Tibial artery (tissue), 4 donors: Measurements from ENCODE around the gene IPO4.

Source experiments
- DNase-seq, 2 donors: peaks; one replicate each; pipeline ENCODE4 v3.0.0-alpha.2; 2019
- H3K27ac ChIP-seq, 2 donors: fragments of 200-600 bp; sonication (generic) in 1 of 2; 1 replicate in 1 of 2; 2 replicates in 1 of 2; pipeline ENCODE4 v1.5.1; 2018 to 2019; ENCODE audit warnings: mild to moderate bottlenecking in 1 of 2
- H3K27me3 ChIP-seq, 2 donors: fragments of 200-600 bp; sonication (generic) in 1 of 2; one replicate each; pipeline versions ENCODE4 v1.5.1 to v1.6.0; 2016 to 2019
- H3K36me3 ChIP-seq, 3 donors: fragments of 200-600 bp; sonication (generic) in 2 of 3; one replicate each; pipeline ENCODE4 v1.5.1; 2016 to 2019; ENCODE audit warnings: mild to moderate bottlenecking in 2 of 3
- H3K4me1 ChIP-seq, 4 donors: fragments of 200-600 bp; sonication (generic) in 2 of 4; 1 replicate in 3 of 4; 2 replicates in 1 of 4; pipeline ENCODE4 v1.5.1; 2016 to 2019
- H3K4me3 ChIP-seq, 2 donors: fragments of 200-600 bp; sonication (generic) in 1 of 2; 1 replicate in 1 of 2; 2 replicates in 1 of 2; pipeline ENCODE4 v1.5.1; 2018 to 2019; ENCODE audit warnings: mild to moderate bottlenecking in 2 of 2
- H3K9me3 ChIP-seq, 3 donors: fragments of 200-600 bp; sonication (generic) in 1 of 3; one replicate each; pipeline ENCODE4 v1.5.1; 2016 to 2019
- CTCF ChIP-seq, 2 experiments: fragments of 200-600 bp in 1 of 2; fragments of 450-650 bp in 1 of 2; IDR thresholded peaks; one replicate each; pipeline ENCODE4 v1.5.1; 2017 to 2019; ENCODE audit warnings: antibody characterized with exemption in 2 of 2, mild to moderate bottlenecking in 1 of 2, moderate library complexity in 1 of 2
- intact Hi-C: fragments of 100-400 bp; cut with DNase I; formaldehyde crosslinking; loops from one replicate; pipeline ENCODE4 v1.15.0; 2023; ENCODE audit warnings: low total_unique reads

Gene IPO4

GRCh38 chr14:24196071-24197055 is 7.7 kb upstream of the IPO4 start:
- Histone ChIP-seq H3K4me1 (peaks cover 0 to 30% (median 26%) of the 10 kb centered on the region in 4 donors), H3K36me3 (peaks cover 12 to 22% (median 21%) of the 10 kb centered on the region in 3 donors), H3K4me3 (peak overlapping the region; percentile 79 to 84), H3K9me3 (no peaks in the 10 kb centered on the region), H3K27me3 (no peaks in the 10 kb centered on the region), H3K27ac (peak overlapping the region; percentile 94 to 98)
- no peak for DNase-seq
- no peak for TF ChIP-seq CTCF (IDR thresholded peaks at IDR 0.05)
- intact Hi-C loops: no loop called here

GRCh38 chr14:24195186-24196070 is 6.8 kb upstream of the IPO4 start, which contains the start of gene TM9SF1:
TSS of gene TM9SF1 (minus strand) at chr14:24195441. CDS start at chr14:24195019, 422 bp downstream.
- peaks cover 0 to 30% (median 26%) of the 10 kb centered on the region in 4 donors for H3K4me1 ChIP-seq
- no peaks in the 10 kb centered on the region for H3K9me3 ChIP-seq
- no peaks in the 10 kb centered on the region for H3K27me3 ChIP-seq
- peak within 1 kb of the TSS; percentile 94 to 98 for H3K27ac ChIP-seq
- TF ChIP-seq CTCF (IDR thresholded peaks at IDR 0.05): no peak
- intact Hi-C loops: no loop called here
- H3K36me3 ChIP-seq: peaks cover 12 to 25% (median 17%) of the 10 kb centered on the region in 3 donors
- peak within 1 kb of the TSS; percentile 79 to 84 for H3K4me3 ChIP-seq
- DNase-seq: peak; percentile 85 to 93

- Histone ChIP-seq H3K27ac (peak overlapping the region; percentile 94 to 98), H3K4me1 (peaks cover 0 to 30% (median 26%) of the 10 kb centered on the region in 4 donors), H3K4me3 (peak overlapping the region; percentile 79 to 84), H3K9me3 (no peaks in the 10 kb centered on the region), H3K36me3 (peaks cover 12 to 31% (median 22%) of the 10 kb centered on the region in 3 donors), H3K27me3 (no peaks in the 10 kb centered on the region)
- intact Hi-C loops: no loop called here
- DNase-seq: no peak
- TF ChIP-seq CTCF (IDR thresholded peaks at IDR 0.05): no peak
Measured at GRCh38 chr14:24194873-24195185, 6.2 kb upstream of the IPO4 start.

- Histone ChIP-seq H3K36me3 (peaks cover 12 to 36% (median 22%) of the 10 kb centered on the region in 3 donors), H3K9me3 (no peaks in the 10 kb centered on the region), H3K27me3 (no peaks in the 10 kb centered on the region), H3K27ac (peak overlapping the region; percentile 94 to 98), H3K4me1 (peaks cover 0 to 32% (median 28%) of the 10 kb centered on the region in 4 donors), H3K4me3 (peak overlapping the region; percentile 79 to 84)
- no peak for DNase-seq
- no peak for TF ChIP-seq CTCF (IDR thresholded peaks at IDR 0.05)
- intact Hi-C loops: no loop called here
Measured at GRCh38 chr14:24194186-24194872, 5.7 kb upstream of the IPO4 start.

GRCh38 chr14:24192933-24193332 is 4.3 kb upstream of the IPO4 start:
- no peak for TF ChIP-seq CTCF (IDR thresholded peaks at IDR 0.05)
- Histone ChIP-seq H3K4me3 (no peak overlapping the region), H3K4me1 (peaks cover 0 to 43% (median 35%) of the 10 kb centered on the region in 4 donors), H3K36me3 (peaks cover 12 to 36% (median 22%) of the 10 kb centered on the region in 3 donors), H3K9me3 (no peaks in the 10 kb centered on the region), H3K27me3 (no peaks in the 10 kb centered on the region), H3K27ac (no peak overlapping the region)
- DNase-seq: no peak
- intact Hi-C loops: no loop called here
